HPDE6-E6E7 (cell line): ENCODE results near the gene GAL3ST2.
"Not testable (repeated sequence)": the region's sequence is repeated elsewhere in the genome, so short reads cannot be mapped to it uniquely, and the experiment has no call there.

ENCODE experiments used
- DNase-seq: peaks from one replicate; pipeline ENCODE4 v3.0.0; 2011; ENCODE audit warnings: missing footprints; ENCODE audit errors: extremely low spot score

Gene GAL3ST2

DNA sequence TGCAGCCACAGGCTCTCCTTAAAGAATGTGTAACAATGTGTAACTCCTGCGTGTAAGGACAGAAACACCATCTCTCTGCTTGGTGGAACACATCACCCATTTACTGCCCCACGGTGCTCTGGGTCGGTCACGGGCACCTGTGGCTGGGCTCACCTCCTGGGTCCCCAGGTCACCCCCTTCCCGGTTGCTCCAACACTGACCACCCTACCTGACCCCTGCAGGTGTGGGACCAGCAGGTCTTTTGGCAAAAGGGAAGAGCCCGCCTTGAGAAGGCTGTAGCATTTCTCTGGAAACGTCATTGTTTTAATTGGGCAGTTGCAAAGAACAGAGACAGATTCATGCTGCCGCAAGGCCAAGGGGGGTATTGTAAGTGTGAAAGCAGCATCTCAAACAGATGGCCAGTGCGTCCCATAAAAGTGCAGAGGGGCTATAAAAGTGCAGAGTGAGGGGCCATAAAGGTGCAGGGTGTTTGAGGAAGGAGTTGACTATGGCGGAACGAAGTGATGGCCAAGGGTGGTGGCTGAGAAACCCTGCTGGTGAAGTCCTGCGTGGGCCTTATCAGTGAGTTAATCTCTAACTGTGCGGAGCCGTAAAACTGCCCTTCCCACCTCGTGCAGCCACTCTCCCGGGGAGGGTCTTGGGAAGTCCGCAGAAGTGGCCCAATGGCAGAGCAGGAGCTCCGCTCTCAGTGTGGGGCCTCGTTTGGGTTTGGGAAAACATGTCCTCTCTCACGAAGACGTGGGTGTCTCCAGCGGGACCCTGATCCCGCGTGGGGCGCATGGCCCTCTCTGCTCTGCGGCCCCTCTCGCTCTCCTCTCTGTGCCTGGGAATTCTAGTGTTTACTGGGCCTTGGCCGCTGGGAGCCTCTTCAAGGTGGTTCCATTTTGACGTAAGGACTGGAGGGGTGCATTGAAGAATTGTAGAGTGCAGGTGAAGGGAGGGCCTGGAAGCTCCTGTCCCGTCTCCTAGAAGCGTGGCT lies 18.7 kb downstream of the GAL3ST2 start:
- no peak for DNase-seq

GRCh38 chr2:241796209-241796608 lies 19.6 kb downstream of the GAL3ST2 start:
- no peak for DNase-seq

- DNase-seq = no peak
Measured at GRCh38 chr2:241796610-241797138, 20.1 kb downstream of the GAL3ST2 start.

- no peak for DNase-seq
Measured at GRCh38 chr2:241797441-241798080, 20.9 kb downstream of the GAL3ST2 start.

- DNase-seq = no peak
Measured at GRCh38 chr2:241798081-241798630, 21.5 kb downstream of the GAL3ST2 start.

DNA sequence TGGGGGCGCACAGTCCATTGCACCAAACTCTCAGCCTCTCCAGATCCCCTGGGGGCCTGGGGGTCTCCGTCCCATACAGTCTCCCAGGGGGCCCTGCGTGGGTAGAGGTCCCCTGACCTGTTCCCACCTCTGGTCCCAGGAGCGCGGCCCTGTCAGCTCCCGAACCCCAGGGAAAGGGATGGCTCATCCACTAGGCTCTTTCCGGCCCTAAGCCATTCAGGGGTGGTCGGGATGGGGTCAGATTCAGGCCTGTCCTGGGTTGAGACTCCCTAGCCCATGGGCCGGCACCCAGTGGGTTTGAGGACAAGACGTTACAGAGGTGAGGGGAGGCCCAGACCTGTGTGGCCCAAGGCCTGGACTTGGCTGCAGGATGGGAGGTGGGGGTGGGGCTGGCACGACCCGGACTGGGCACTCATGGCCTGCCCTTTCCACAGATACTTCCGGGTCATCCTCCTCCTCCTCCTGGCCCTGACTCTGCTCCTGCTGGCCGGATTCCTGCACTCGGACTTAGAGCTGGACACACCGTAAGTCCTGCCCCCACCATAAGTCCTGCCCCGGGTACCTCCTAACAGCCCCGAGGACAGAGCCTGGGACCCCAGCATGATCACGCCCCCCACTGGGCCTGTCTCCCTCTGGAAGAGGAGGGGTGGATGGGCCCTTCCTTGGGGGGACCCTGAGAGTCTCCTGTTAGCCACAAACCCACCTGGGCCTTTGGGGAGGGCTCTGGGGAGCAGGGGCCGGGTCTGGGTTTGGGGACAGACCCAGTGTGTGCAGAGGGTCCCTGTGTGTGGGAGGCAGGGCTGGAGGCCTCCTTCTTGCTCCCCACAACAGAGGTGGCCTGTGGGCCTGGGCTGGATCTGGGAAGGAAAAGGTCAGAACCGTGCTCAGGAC lies 22.3 kb downstream of the GAL3ST2 start:
- no peak for DNase-seq

- DNase-seq = no peak
Measured at GRCh38 chr2:241799522-241800197, 23.0 kb downstream of the GAL3ST2 start.

DNA sequence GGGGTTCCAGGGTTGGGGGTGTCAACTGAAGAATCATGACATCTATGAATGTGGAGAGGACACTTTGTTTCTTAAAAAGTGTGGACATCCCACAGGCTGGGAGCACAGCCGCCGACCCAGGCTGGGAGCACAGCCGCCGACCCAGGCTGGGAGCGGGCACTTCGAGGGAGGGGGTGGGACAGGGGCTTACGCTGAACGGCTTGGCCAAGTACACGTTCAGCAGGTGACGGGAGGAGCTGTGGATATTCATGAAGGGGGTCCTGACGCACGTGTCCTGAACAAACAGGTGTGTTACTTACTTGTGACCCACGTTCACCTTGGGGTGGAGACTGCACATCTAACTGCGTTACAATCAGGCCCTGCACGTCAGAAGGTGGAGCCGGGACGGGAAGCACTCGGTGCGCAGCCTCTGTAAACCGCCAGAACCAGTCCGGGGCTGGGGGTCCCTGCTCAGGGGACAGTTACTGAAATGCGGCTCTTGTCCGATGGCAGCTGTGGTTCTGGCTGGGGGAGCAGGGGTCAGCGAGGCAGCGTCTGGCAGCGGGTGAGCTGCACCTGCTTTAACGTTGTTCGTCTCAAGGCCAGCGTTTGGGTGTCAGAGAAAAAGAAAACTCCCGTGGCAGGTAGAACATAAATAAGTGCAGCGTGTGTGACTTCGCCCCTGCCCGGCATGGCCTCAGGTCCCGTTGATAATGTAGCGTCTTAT lies 23.7 kb downstream of the GAL3ST2 start:
- DNase-seq = not testable (repeated sequence)

DNA sequence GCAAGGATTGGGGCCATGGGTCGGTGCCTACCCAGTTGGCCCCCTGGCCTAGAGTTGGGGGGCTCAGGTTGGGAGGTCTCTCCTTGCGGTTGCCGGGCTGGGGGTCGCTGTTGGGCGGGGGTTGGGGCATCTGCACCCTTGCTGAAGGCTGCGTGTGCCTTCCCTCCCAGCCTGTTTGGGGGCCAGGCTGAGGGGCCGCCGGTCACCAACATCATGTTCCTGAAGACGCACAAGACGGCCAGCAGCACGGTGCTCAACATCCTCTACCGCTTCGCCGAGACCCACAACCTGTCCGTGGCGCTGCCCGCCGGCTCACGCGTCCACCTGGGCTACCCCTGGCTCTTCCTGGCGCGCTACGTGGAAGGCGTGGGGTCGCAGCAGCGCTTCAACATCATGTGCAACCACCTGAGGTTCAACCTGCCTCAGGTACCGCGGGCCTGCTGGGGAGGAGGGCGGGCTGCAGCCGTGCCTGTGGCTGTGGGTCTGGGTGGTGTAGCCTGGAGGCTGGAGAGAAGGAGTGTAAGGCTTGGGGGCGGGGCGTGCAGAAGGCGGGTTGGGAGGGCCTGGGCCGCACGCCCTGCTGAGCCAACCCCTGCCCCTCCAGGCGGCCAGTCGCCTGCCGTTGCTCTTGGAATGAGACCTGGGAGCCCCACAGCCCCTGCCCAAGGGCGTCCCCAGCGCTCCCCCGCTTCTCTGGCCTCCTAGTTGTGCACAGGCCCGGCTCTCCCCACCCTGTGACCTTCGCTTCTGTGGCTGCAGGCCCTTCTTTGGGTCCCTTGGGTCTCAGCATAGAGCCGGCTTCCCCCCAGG lies 25.2 kb downstream of the GAL3ST2 start:
- no peak for DNase-seq

- DNase-seq = no peak
Measured at GRCh38 chr2:241802421-241803318, 26.0 kb downstream of the GAL3ST2 start.

DNA sequence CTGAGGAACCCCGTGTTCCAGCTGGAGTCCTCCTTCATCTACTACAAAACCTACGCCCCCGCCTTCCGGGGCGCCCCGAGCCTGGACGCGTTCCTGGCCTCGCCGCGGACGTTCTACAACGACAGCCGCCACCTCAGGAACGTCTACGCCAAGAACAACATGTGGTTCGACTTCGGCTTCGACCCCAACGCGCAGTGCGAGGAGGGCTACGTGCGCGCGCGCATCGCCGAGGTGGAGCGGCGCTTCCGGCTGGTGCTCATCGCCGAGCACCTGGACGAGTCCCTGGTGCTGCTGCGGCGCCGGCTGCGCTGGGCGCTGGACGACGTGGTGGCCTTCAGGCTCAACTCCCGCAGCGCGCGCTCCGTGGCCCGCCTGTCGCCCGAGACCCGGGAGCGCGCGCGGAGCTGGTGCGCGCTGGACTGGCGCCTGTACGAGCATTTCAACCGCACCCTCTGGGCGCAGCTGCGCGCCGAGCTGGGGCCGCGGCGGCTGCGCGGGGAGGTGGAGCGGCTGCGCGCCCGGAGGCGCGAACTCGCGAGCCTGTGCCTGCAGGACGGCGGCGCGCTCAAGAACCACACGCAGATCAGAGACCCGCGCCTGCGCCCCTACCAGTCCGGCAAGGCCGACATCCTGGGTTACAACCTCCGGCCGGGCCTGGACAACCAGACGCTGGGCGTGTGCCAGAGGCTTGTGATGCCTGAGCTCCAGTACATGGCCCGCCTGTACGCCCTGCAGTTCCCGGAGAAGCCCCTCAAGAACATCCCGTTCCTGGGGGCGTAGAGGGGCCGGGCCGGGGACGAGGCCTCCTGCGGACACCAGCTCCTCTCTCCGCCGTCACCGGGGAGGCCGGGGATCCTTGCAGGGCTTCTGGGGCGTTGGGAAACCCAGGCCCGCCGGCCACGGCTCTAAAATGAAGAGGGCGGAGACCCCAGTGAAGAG lies 27.0 kb downstream of the GAL3ST2 start:
- no peak for DNase-seq

DNA sequence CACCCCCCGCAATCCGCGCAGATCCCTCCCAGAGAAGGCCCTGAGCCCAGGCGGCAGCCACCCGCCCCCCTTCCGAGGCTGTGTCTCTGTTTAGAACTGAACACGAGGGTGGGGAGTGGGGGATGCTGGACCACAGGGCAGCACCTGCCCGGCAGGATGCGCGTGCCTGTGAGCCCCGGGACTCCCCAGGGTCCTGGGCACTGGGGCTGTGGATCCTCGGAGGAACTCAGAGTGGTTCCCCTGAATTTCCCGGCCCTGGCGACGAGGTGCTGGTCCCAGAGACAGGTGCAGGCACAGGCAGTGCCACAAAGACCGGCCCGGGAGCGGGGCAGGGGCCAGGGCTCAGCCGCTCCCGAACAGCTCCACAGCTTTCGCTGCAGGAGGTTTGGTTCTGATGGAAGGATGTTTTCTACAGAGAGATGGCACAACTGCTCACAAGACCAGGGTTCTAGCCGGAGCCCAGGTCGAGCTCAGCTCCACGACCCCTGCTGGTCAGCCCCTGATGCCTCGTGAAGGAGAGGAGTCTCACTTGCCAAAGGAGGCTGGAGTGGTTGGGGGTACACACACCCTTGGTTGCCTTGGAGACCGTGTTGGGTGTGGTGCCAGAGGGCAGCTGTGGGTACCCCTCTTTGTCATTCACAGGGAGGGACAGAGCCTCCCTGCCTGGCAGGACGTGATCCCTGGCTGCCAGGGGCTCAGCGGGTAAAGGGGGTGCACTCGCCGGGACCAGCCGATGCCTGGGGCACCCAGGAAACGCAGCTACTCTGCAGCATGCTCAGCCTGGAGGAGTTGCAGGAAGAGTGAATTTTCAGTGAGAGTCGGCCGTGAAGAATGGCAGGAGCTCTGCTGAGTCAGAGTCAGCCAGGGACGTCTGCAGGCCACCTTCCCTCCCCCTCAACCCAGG lies 28.0 kb downstream of the GAL3ST2 start:
- DNase-seq = no peak

- not testable (repeated sequence) for DNase-seq
Measured at GRCh38 chr2:241806217-241806616, 29.6 kb downstream of the GAL3ST2 start.

GRCh38 chr2:241808051-241808720 lies 31.6 kb downstream of the GAL3ST2 start:
- no peak for DNase-seq

DNA sequence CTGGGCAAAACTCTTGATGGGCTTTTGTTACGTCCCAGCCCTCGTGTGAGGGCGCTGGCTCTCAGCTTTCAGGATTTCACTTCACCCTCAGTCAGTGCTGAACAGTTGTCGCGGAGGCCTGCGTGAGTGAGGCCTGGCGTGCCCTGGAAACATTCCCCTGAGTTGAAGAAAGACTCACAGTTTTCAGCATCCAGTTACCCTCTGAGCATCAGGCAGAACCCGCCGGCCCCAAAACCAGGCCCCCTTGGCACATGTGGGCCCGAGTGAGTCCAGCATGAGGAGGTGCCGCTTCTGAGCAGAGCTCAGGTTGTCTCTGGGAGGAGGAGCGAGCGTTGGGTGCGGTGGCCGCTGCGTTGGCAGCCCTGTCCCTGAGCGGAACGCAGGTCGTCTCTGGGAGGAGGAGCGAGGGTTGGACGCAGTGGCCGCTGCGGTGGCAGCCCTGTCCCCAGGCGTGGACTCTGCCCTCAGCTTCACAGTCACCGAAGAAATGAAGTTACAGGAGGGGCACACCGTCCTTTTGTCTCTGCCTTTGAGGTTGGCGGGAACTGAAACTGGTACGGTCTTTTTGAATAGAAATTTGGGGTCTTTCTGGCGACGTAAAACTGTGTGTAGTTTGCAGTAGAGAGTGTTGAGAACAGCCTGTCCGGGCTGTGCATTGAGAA lies 32.2 kb downstream of the GAL3ST2 start, which contains the start of gene NEU4:
TSS of gene NEU4 (plus strand) at position 473 of the 662 bp plus-strand sequence. CDS start 5,292 bp downstream, outside the sequence.
- no peak for DNase-seq
